H1 (cell line): ENCODE measurements around the gene CLDN14. TPM values are rescaled to one million over a fixed set of nuclear protein-coding genes. Genes with fewer than 3 reads are reported as not detected.

Experiments used
- CTCF ChIA-PET: fragments of 300-600 bp; sonication (Branson Sonifier 250); formaldehyde crosslinking; loops from one replicate; lab custom pipeline; 2021; ENCODE audit not compliant: partially characterized antibody; lab: Charles Lee
- POLR2A ChIA-PET: fragments of 300-600 bp; sonication (Branson Sonifier 250); formaldehyde crosslinking; loops from one replicate; lab custom pipeline; 2021; ENCODE audit warnings: inconsistent platforms; ENCODE audit not compliant: partially characterized antibody; lab: Charles Lee
- DNase-seq, 2 experiments: peaks; one replicate each; pipeline versions ENCODE4 v3.0.0 to v3.0.0-alpha.2; 2010 to 2022; ENCODE audit warnings: low spot score in 2 of 2, low read depth in 1 of 2, mixed read lengths in 1 of 2
- FAIRE-seq: peaks from 2 replicates; lab custom pipeline; 2011; peaks lifted over from hg19 to GRCh38; lab: Jason Lieb, UNC
- H2AFZ ChIP-seq: 2 replicates; pipeline ENCODE4 v1.8.1; 2012; ENCODE audit warnings: low read length, inconsistent platforms
- H2AK5ac ChIP-seq: 2 replicates; pipeline ENCODE4 v1.6.1; 2013; ENCODE audit warnings: low read depth, low read length
- H2BK120ac ChIP-seq: replicated peaks from 2 replicates; pipeline ENCODE3; 2013; ENCODE audit warnings: low read depth, low read length, inconsistent platforms
- H2BK12ac ChIP-seq: 2 replicates; pipeline ENCODE4 v1.6.1; 2013; ENCODE audit warnings: low read depth, low read length
- H2BK15ac ChIP-seq: 2 replicates; pipeline ENCODE4 v1.6.1; 2013; ENCODE audit warnings: low read length
- H2BK20ac ChIP-seq: 2 replicates; pipeline ENCODE4 v1.6.1; 2013; ENCODE audit warnings: low read length
- H2BK5ac ChIP-seq: 2 replicates; pipeline ENCODE4 v1.6.1; 2013; ENCODE audit warnings: low read depth, low read length
- H3K14ac ChIP-seq: 2 replicates; pipeline ENCODE4 v1.6.1; 2013; ENCODE audit warnings: inconsistent platforms; ENCODE audit not compliant: insufficient read length
- H3K18ac ChIP-seq: 2 replicates; pipeline ENCODE4 v1.6.1; 2013; ENCODE audit warnings: low read length; ENCODE audit errors: extremely low read depth
- H3K23ac ChIP-seq: 2 replicates; pipeline ENCODE4 v1.6.1; 2013; ENCODE audit warnings: inconsistent platforms; ENCODE audit not compliant: insufficient read length
- H3K23me2 ChIP-seq: 2 replicates; pipeline ENCODE4 v1.6.1; 2013; ENCODE audit warnings: low read depth, low read length
- H3K27ac ChIP-seq: 2 replicates; pipeline ENCODE4 v1.6.1; 2011; ENCODE audit warnings: low read depth, low read length, inconsistent platforms
- H3K27me3 ChIP-seq, 4 experiments: replicated peaks in 1 of 4; 1 replicate in 1 of 4; 2 replicates in 3 of 4; pipeline versions ENCODE4 v1.6.1 to v1.8.1; 2011 to 2013; ENCODE audit warnings: low read length in 3 of 4, mild to moderate bottlenecking in 3 of 4, inconsistent platforms in 2 of 4, mixed read lengths in 2 of 4, moderate library complexity in 1 of 4; ENCODE audit not compliant: control insufficient read depth in 3 of 4, insufficient read depth in 3 of 4; ENCODE audit errors: extremely low read depth in 1 of 4
- H3K36me3 ChIP-seq, 4 experiments: 2 replicates each; pipeline versions ENCODE4 v1.6.1 to v1.8.1; 2011 to 2013; ENCODE audit warnings: mild to moderate bottlenecking in 4 of 4, low read length in 3 of 4, moderate library complexity in 2 of 4, control low read depth in 1 of 4, inconsistent platforms in 1 of 4; ENCODE audit not compliant: insufficient read depth in 4 of 4, control insufficient read depth in 2 of 4
- H3K4ac ChIP-seq: replicated peaks from 2 replicates; pipeline ENCODE3; 2013; ENCODE audit warnings: low read length, low read depth, mixed read lengths, inconsistent platforms; ENCODE audit not compliant: insufficient read length
- H3K4me1 ChIP-seq, 4 experiments: replicated peaks in 1 of 4; 1 replicate in 1 of 4; 2 replicates in 3 of 4; pipeline versions ENCODE4 v1.6.1 to v1.8.1; 2011 to 2013; ENCODE audit warnings: low read length in 3 of 4, inconsistent platforms in 2 of 4, mixed read lengths in 1 of 4; ENCODE audit not compliant: insufficient read depth in 4 of 4, control insufficient read depth in 3 of 4
- H3K4me2 ChIP-seq, 2 experiments: 2 replicates each; pipeline versions ENCODE4 v1.6.1 to v1.8.1; 2011 to 2013; ENCODE audit warnings: low read depth in 2 of 2, low read length in 2 of 2, control low read depth in 1 of 2, inconsistent platforms in 1 of 2, mild to moderate bottlenecking in 1 of 2; ENCODE audit not compliant: insufficient read depth in 1 of 2
- H3K4me3 ChIP-seq, 4 experiments: fragments of 200-600, 300-600 bp in 1 of 4; sonication (generic), shearing (Covaris generic), sonication (Bioruptor Twin) in 1 of 4; 2 replicates each; pipeline versions ENCODE4 v1.5.1 to v1.8.1; 2011 to 2016; ENCODE audit warnings: low read length in 4 of 4, low read depth in 3 of 4, control low read depth in 2 of 4, inconsistent platforms in 2 of 4, mild to moderate bottlenecking in 2 of 4, mixed read lengths in 1 of 4, moderate library complexity in 1 of 4; ENCODE audit not compliant: insufficient read depth in 2 of 4; ENCODE audit errors: extremely low read depth in 1 of 4
- H3K56ac ChIP-seq: replicated peaks from 2 replicates; pipeline ENCODE3; 2013; ENCODE audit warnings: low read depth, mild to moderate bottlenecking, mixed read lengths, low read length, inconsistent platforms; ENCODE audit not compliant: insufficient read length
- H3K79me1 ChIP-seq: 2 replicates; pipeline ENCODE4 v1.6.1; 2013; ENCODE audit warnings: low read depth, low read length, control low read depth
- H3K79me2 ChIP-seq, 2 experiments: 2 replicates each; pipeline versions ENCODE4 v1.6.1 to v1.8.1; 2012 to 2013; ENCODE audit warnings: low read length in 2 of 2, mild to moderate bottlenecking in 2 of 2, inconsistent platforms in 1 of 2; ENCODE audit not compliant: insufficient read depth in 2 of 2, control insufficient read depth in 1 of 2
- H3K9ac ChIP-seq, 4 experiments: replicated peaks in 1 of 4; 1 replicate in 1 of 4; 2 replicates in 3 of 4; pipeline versions ENCODE4 v1.6.1 to v1.8.1; 2011 to 2013; ENCODE audit warnings: low read depth in 3 of 4, low read length in 3 of 4, control low read depth in 2 of 4, mild to moderate bottlenecking in 2 of 4, moderate library complexity in 2 of 4, inconsistent platforms in 1 of 4; ENCODE audit errors: extremely low read depth in 1 of 4
- H3K9me3 ChIP-seq, 2 experiments: 2 replicates each; pipeline versions ENCODE4 v1.6.1 to v1.8.1; 2012 to 2013; ENCODE audit warnings: mild to moderate bottlenecking in 2 of 2, moderate library complexity in 2 of 2, control low read depth in 1 of 2, inconsistent platforms in 1 of 2, low read depth in 1 of 2, low read length in 1 of 2, mixed read lengths in 1 of 2; ENCODE audit not compliant: insufficient read depth in 2 of 2
- H4K20me1 ChIP-seq, 2 experiments: replicated peaks in 1 of 2; 2 replicates each; pipeline versions ENCODE3 to v1.8.1; 2011 to 2013; ENCODE audit warnings: inconsistent platforms in 2 of 2, low read length in 2 of 2, mild to moderate bottlenecking in 1 of 2; ENCODE audit not compliant: insufficient read depth in 2 of 2, control insufficient read depth in 1 of 2
- H4K5ac ChIP-seq: 2 replicates; pipeline ENCODE4 v1.6.1; 2013; ENCODE audit warnings: low read length, low read depth, mixed read lengths, inconsistent platforms; ENCODE audit not compliant: insufficient read length
- H4K8ac ChIP-seq: 2 replicates; pipeline ENCODE4 v1.8.0; 2013; ENCODE audit warnings: mild to moderate bottlenecking, moderate library complexity, low read length, inconsistent platforms; ENCODE audit not compliant: insufficient read depth; ENCODE audit errors: extremely low read depth
- H4K91ac ChIP-seq: replicated peaks from 2 replicates; pipeline ENCODE3; 2013; ENCODE audit warnings: low read length, mixed read lengths, inconsistent platforms; ENCODE audit not compliant: insufficient read length
- BCL11A ChIP-seq, 2 experiments: IDR thresholded peaks; one replicate each; pipeline ENCODE4 v1.6.1; 2011; ENCODE audit warnings: low read depth in 2 of 2, low read length in 2 of 2, mild to moderate bottlenecking in 2 of 2
- CBX8 ChIP-seq: fragments of 300-800, 300-1000 bp; sonication (generic); IDR thresholded peaks from 2 replicates; pipeline ENCODE4 v1.7.1; 2016; ENCODE audit warnings: low read depth, low read length, borderline replicate concordance
- CEBPB ChIP-seq: IDR thresholded peaks from 2 replicates; pipeline ENCODE4 v1.6.1; 2012; ENCODE audit warnings: low read depth, low read length
- GABPA ChIP-seq: IDR thresholded peaks from 2 replicates; pipeline ENCODE4 v1.6.1; 2011; ENCODE audit warnings: mild to moderate bottlenecking, low read length, moderate library complexity, borderline replicate concordance; ENCODE audit not compliant: insufficient read depth
- HDAC6 ChIP-seq: IDR thresholded peaks from one replicate; pipeline ENCODE4 v1.7.1; 2012; ENCODE audit warnings: low read depth, mild to moderate bottlenecking, inconsistent platforms, low read length, moderate library complexity
- RAD21 ChIP-seq, 2 experiments: IDR thresholded peaks in 1 of 2; conservative IDR thresholded peaks in 1 of 2; 2 replicates each; pipeline ENCODE4 v1.6.1; 2011; ENCODE audit warnings: low read depth in 2 of 2, low read length in 2 of 2, improper control_type of control experiment in 1 of 2, inconsistent platforms in 1 of 2, mild to moderate bottlenecking in 1 of 2, moderate library complexity in 1 of 2
- SIN3A ChIP-seq, 2 experiments: IDR thresholded peaks in 1 of 2; conservative IDR thresholded peaks in 1 of 2; 2 replicates each; pipeline ENCODE4 v1.6.1; 2011 to 2012; ENCODE audit warnings: low read length in 2 of 2, improper control_type of control experiment in 1 of 2, low read depth in 1 of 2, mild to moderate bottlenecking in 1 of 2
- SIX5 ChIP-seq: IDR thresholded peaks from 2 replicates; pipeline ENCODE4 v1.6.1; 2011; ENCODE audit warnings: mild to moderate bottlenecking, low read depth, low read length
- TAF1 ChIP-seq: IDR thresholded peaks from 2 replicates; pipeline ENCODE4 v1.6.1; 2011; ENCODE audit warnings: mild to moderate bottlenecking, low read depth, low read length
- TAF7 ChIP-seq: optimal IDR thresholded peaks from 2 replicates; pipeline ENCODE3; 2011; ENCODE audit warnings: low read depth, mild to moderate bottlenecking, inconsistent platforms, low read length, moderate library complexity, borderline replicate concordance
- TEAD4 ChIP-seq: IDR thresholded peaks from 2 replicates; pipeline ENCODE4 v1.6.1; 2012; ENCODE audit warnings: low read depth, low read length, inconsistent platforms, mixed read lengths
- whole genome bisulfite sequencing, 2 experiments: shearing (Covaris generic) in 1 of 2; methylation state at CpG; one replicate each; pipeline versions ENCODE4 v1.1.6 to v1.1.7; 2013 to 2015; ENCODE audit warnings: low lambda C conversion rate in 2 of 2, mixed read lengths in 2 of 2, inconsistent platforms in 1 of 2, low coverage in 1 of 2, missing lambda C conversion rate in 1 of 2; ENCODE audit not compliant: insufficient replicate concordance in 2 of 2, insufficient coverage in 1 of 2, insufficient read length in 1 of 2; ENCODE audit errors: extremely low coverage in 1 of 2, missing lambda C conversion rate in 1 of 2; 5-methylcytosine and 5-hydroxymethylcytosine counted together
- polyA plus RNA-seq, 7 experiments: library from polyadenylated mRNA; depleted of rRNA in 3 of 7; stranded (reverse) in 5 of 7; unstranded in 2 of 7; fragments of >200 nt in 5 of 7; fragments of 200-250 nt in 2 of 7; gene quantifications; 1 replicate in 5 of 7; 2 replicates in 1 of 7; 4 replicates in 1 of 7; pipeline versions ENCODE4 v1.2.1 to v1.2.3, GENCODE V29; 2011 to 2013; ENCODE audit warnings: missing spikeins in 2 of 7, mixed read lengths in 2 of 7
- total RNA-seq: library from RNA; stranded (reverse); fragmentation: NEBNext Ultra II Directional; extraction: Animal tissue kit (Norgen Biotek cat#: 25700); gene quantifications from 2 replicates; pipeline ENCODE4 v1.2.1, GENCODE V29; 2021
- TF ChIP-seq, protein P1 (sequence below): IDR thresholded peaks from 2 replicates; pipeline ENCODE4 v1.6.1; 2012; ENCODE audit warnings: low read length, inconsistent platforms

Gene CLDN14
- total and polyA plus RNA-seq, 2 of the 8 experiments (the other 6 are each of a cell fraction or from before 2014, with no cell fraction given): 0.08 TPM; not detected in 1

DNA sequence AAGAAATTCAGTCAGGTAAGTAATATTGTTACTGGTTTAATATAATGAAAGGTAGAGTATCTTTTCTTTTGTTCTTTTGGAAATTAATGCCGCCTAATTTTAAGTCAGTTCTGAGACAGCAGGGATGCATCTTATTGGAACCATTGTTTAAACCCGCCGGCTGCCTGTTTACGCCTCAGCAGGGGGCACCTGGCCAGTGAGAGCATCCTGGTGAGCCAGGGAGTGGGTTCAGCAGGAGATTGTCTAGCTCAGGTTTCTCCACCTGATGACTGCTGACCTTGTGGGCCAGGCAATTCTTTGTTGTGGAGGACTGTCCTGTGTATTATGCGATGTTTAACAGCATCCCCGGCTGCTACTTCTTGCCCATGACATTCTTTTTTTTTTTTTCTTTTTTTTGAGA, 64.5 kb downstream of the CLDN14 start:
- 75% methylated on average over 4 of the region's 6 CpGs; no CpG with 5 or more reads in 1 of the 2 experiments for WGBS, 2 experiments
- no peak for DNase-seq
- TF ChIP-seq BCL11A (IDR thresholded peaks at IDR 0.05; ENCODE audit: low read depth in 2 of 2, low read length in 2 of 2) (no peak), TEAD4 (no peak), SIN3A (conservative IDR thresholded peaks at IDR 0.05 in 1 of 2, IDR thresholded peaks at IDR 0.05 in 1 of 2; ENCODE audit: low read depth in 1 of 2, low read length in 2 of 2) (no peak), CBX8 (no peak), HDAC6 (no peak), SIX5 (no peak), TAF1 (no peak), RAD21 (IDR thresholded peaks at IDR 0.05 in 1 of 2, conservative IDR thresholded peaks at IDR 0.05 in 1 of 2; ENCODE audit: low read depth in 2 of 2, low read length in 2 of 2) (no peak), TAF7 (no peak), CEBPB (no peak), GABPA (no peak)
- TF ChIP-seq, protein P1, sequence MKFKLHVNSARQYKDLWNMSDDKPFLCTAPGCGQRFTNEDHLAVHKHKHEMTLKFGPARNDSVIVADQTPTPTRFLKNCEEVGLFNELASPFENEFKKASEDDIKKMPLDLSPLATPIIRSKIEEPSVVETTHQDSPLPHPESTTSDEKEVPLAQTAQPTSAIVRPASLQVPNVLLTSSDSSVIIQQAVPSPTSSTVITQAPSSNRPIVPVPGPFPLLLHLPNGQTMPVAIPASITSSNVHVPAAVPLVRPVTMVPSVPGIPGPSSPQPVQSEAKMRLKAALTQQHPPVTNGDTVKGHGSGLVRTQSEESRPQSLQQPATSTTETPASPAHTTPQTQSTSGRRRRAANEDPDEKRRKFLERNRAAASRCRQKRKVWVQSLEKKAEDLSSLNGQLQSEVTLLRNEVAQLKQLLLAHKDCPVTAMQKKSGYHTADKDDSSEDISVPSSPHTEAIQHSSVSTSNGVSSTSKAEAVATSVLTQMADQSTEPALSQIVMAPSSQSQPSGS: no peak

More for the DNA sequence above, 64.5 kb downstream of the CLDN14 start:
- no peak overlapping the region for H2BK20ac ChIP-seq
- H3K4ac ChIP-seq: no peak overlapping the region
- H3K9me3 ChIP-seq: no peaks in the 10 kb centered on the region
- H4K91ac ChIP-seq: no peak overlapping the region
- H2BK120ac ChIP-seq: no peak overlapping the region
- no peaks in the 10 kb centered on the region for H3K79me1 ChIP-seq
- no peak overlapping the region for H3K9ac ChIP-seq
- no peak overlapping the region for H4K8ac ChIP-seq
- H3K4me3 ChIP-seq: no peak overlapping the region
- H4K5ac ChIP-seq: no peak overlapping the region
- no peak overlapping the region; the same call in 1 of the 2 replicates for H3K18ac ChIP-seq
- H3K23me2 ChIP-seq: no peaks in the 10 kb centered on the region
- H3K4me2 ChIP-seq: no peak overlapping the region
- H2BK12ac ChIP-seq: no peak overlapping the region
- H4K20me1 ChIP-seq: no peaks in the 10 kb centered on the region
- CTCF ChIA-PET: interaction anchor here (0.6 kb wide), 1 partner anchor 171 kb away, joined by 3 read pairs; no protein-coding TSS in a partner anchor
- FAIRE-seq: no peak
- H2BK15ac ChIP-seq: no peak overlapping the region
- H3K56ac ChIP-seq: no peak overlapping the region
- no peak overlapping the region for H3K27ac ChIP-seq
- H2BK5ac ChIP-seq: no peak overlapping the region
- no peaks in the 10 kb centered on the region for H3K27me3 ChIP-seq
- H3K14ac ChIP-seq: no peak overlapping the region
- H3K23ac ChIP-seq: no peak overlapping the region
- no peaks in the 10 kb centered on the region for H3K79me2 ChIP-seq
- H2AFZ ChIP-seq: no peak overlapping the region
- no peaks in the 10 kb centered on the region; a peak in 1 of 7 replicates for H3K4me1 ChIP-seq
- peaks cover 5 to 27% (median 20%) of the 10 kb centered on the region in 4 experiments; a peak in 6 of 8 replicates for H3K36me3 ChIP-seq
- POLR2A ChIA-PET: interaction anchor here (0.7 to 1.0 kb wide), 2 partner anchors 17 to 25 kb away, joined by 3 read pairs; no protein-coding TSS in a partner anchor
- H2AK5ac ChIP-seq: no peak overlapping the region
